CD4-positive, alpha-beta T cell (primary cell): ENCODE results near the gene PITPNC1. TPM values are rescaled to one million over a fixed set of nuclear protein-coding genes. Genes with fewer than 3 reads are reported as not detected.
A peak's percentile ranks its signal among the peaks of the same experiment; 100 is the strongest.
"Not testable (repeated sequence)": the region's sequence is repeated elsewhere in the genome, so short reads cannot be mapped to it uniquely, and the experiment has no call there.

Experiments
- ATAC-seq: fragments of 200-7000 bp; cut with Tn5 transposase; one replicate; pipeline ENCODE4 v1.10.0; 2022; ENCODE audit warnings: mild to moderate bottlenecking; ENCODE audit not compliant: poor library complexity
- CTCF ChIA-PET: fragments of 350-600 bp; sonication (Branson Sonifier 250); formaldehyde crosslinking; loops from one replicate; lab custom pipeline; 2021; ENCODE audit warnings: antibody characterized with exemption, inconsistent platforms; lab: Charles Lee
- POLR2A ChIA-PET: fragments of 350-600 bp; sonication (Branson Sonifier 250); formaldehyde crosslinking; loops from one replicate; lab custom pipeline; 2021; ENCODE audit warnings: antibody characterized with exemption, inconsistent platforms; lab: Charles Lee
- DNase-seq, 14 experiments: peaks; one replicate each; pipeline ENCODE4 v3.0.0-alpha.2; 2013 to 2020; ENCODE audit warnings: mixed read lengths in 2 of 14
- H3K27ac ChIP-seq, 2 donors: one replicate each; pipeline versions ENCODE4 v1.5.1 to v1.7.0; 2013; ENCODE audit warnings: low read length in 2 of 2, low read depth in 1 of 2, mild to moderate bottlenecking in 1 of 2
- H3K27me3 ChIP-seq, 2 experiments: 1 replicate in 1 of 2; 2 replicates in 1 of 2; pipeline versions ENCODE4 v1.6.1 to v1.7.0; 2013; ENCODE audit warnings: low read length in 2 of 2, control low read depth in 1 of 2, mild to moderate bottlenecking in 1 of 2, moderate library complexity in 1 of 2; ENCODE audit not compliant: insufficient read depth in 2 of 2, control insufficient read depth in 1 of 2
- H3K36me3 ChIP-seq: one replicate; pipeline ENCODE4 v1.6.1; 2013; ENCODE audit warnings: low read length, control low read depth; ENCODE audit not compliant: insufficient read depth
- H3K4me1 ChIP-seq: one replicate; pipeline ENCODE4 v1.6.1; 2013; ENCODE audit warnings: low read length, control low read depth; ENCODE audit not compliant: insufficient read depth
- H3K4me3 ChIP-seq: one replicate; pipeline ENCODE4 v1.5.1; 2013; ENCODE audit warnings: mild to moderate bottlenecking, low read length, moderate library complexity
- H3K9me3 ChIP-seq, 2 experiments: 1 replicate in 1 of 2; 2 replicates in 1 of 2; pipeline versions ENCODE4 v1.6.1 to v1.7.0; 2013; ENCODE audit warnings: low read length in 2 of 2, mild to moderate bottlenecking in 2 of 2, control low read depth in 1 of 2, moderate library complexity in 1 of 2; ENCODE audit not compliant: control insufficient read depth in 1 of 2, insufficient read depth in 1 of 2
- H3K27ac Mint-ChIP-seq: one replicate; pipeline ENCODE4 v1.8.0; 2020; ENCODE audit warnings: mixed read lengths
- H3K27me3 Mint-ChIP-seq: one replicate; pipeline ENCODE4 v1.8.0; 2021; ENCODE audit warnings: mixed read lengths
- H3K36me3 Mint-ChIP-seq: one replicate; pipeline ENCODE4 v1.8.0; 2021; ENCODE audit warnings: low read depth, mixed read lengths
- H3K4me1 Mint-ChIP-seq: one replicate; pipeline ENCODE4 v1.8.0; 2021; ENCODE audit warnings: low read depth, mixed read lengths
- H3K4me3 Mint-ChIP-seq: one replicate; pipeline ENCODE4 v1.8.0; 2020; ENCODE audit warnings: mild to moderate bottlenecking, mixed read lengths
- H3K9me3 Mint-ChIP-seq: one replicate; pipeline ENCODE4 v1.8.0; 2020; ENCODE audit warnings: mixed read lengths
- intact Hi-C, 2 experiments: fragments of 100-400 bp; cut with DNase I in 1 of 2; cut with micrococcal nuclease in 1 of 2; formaldehyde crosslinking; loops; one replicate each; pipeline versions ENCODE4 v1.15.1 to v1.9.0; 2023 to 2025; cut with DNase I, micrococcal nuclease
- total RNA-seq, 174 experiments: library from RNA in 2 of 174; stranded (reverse) in 2 of 174; gene quantifications; one replicate each; pipeline ENCODE4 v1.2.3 and lab custom pipeline; 2021 to 2026
- TF ChIP-seq, protein P1 (sequence below): fragments of 200-600 bp; IDR thresholded peaks from one replicate; pipeline ENCODE4 v1.8.0; 2022; ENCODE audit warnings: antibody characterized with exemption, mild to moderate bottlenecking

Gene PITPNC1
- total RNA-seq, 2 experiments from 2014 or later: 80.2 to 83.4 TPM

DNA sequence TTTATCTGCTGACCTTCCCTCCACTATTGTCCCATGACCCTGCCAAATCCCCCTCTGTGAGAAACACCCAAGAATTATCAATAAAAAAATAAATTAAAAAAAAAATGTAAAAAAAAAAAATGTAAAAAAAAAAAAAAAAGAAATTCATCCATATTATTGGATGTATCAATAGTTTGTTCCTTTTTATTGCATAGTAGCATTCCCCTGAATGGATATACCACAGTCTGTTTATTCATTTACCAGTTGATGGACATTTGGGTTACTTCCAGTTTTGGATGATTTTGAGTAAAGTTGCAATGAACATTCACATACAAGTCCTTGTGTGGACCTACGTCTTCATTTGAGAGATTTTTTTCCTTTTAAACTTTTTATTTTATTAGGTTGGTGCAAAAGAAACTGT lies 94.0 kb downstream of the PITPNC1 start:
- Histone ChIP-seq H3K4me3 (no peak overlapping the region), H3K9me3 (no peaks in the 10 kb centered on the region), H3K27ac (peak overlapping the region in 1 of 2 donors; percentile 21), H3K36me3 (no peaks in the 10 kb centered on the region), H3K27me3 (no peaks in the 10 kb centered on the region), H3K4me1 (peaks cover 69% of the 10 kb centered on the region)
- Mint-ChIP-seq H3K36me3 (no peaks in the 10 kb centered on the region), H3K4me1 (peaks cover 75% of the 10 kb centered on the region), H3K4me3 (no peak overlapping the region), H3K9me3 (no peaks in the 10 kb centered on the region), H3K27ac (no peak overlapping the region), H3K27me3 (no peaks in the 10 kb centered on the region)
- TF ChIP-seq, protein P1, sequence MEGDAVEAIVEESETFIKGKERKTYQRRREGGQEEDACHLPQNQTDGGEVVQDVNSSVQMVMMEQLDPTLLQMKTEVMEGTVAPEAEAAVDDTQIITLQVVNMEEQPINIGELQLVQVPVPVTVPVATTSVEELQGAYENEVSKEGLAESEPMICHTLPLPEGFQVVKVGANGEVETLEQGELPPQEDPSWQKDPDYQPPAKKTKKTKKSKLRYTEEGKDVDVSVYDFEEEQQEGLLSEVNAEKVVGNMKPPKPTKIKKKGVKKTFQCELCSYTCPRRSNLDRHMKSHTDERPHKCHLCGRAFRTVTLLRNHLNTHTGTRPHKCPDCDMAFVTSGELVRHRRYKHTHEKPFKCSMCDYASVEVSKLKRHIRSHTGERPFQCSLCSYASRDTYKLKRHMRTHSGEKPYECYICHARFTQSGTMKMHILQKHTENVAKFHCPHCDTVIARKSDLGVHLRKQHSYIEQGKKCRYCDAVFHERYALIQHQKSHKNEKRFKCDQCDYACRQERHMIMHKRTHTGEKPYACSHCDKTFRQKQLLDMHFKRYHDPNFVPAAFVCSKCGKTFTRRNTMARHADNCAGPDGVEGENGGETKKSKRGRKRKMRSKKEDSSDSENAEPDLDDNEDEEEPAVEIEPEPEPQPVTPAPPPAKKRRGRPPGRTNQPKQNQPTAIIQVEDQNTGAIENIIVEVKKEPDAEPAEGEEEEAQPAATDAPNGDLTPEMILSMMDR: no peak
- POLR2A ChIA-PET: interaction anchor here (1.2 kb wide), 1 partner anchor 8 kb away, joined by 4 read pairs; no protein-coding TSS in a partner anchor
- ATAC-seq (no peak), DNase-seq (no peak)
- CTCF ChIA-PET: interaction anchor here (1.7 to 9.2 kb wide), 2 partner anchors 29 to 93 kb away, joined by 5 to 187 read pairs; partner anchors contain the start of gene PITPNC1
- intact Hi-C loops: loop anchor here in 1 of 2 experiments (10.0 kb wide), 1 partner anchor 46 kb away; no protein-coding TSS in a partner anchor

DNA sequence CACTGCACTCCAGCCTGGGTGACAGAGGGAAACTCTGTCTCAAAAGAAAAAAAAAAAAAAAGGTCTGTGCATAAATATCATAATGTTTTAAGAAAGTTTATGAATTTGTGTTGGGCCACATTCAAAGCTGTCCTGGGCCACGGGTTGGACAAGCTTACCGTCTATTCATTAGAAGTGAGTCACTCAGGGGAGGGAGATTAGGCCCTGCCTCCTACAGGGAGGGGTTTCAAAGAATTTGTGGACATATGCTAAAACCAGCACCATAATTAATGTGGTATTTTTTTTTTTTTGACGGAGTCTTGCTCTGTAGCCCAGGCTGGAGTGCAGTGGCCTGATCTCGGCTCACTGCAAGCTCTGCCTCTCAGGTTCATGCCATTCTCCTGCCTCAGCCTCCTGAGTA lies 95.5 kb downstream of the PITPNC1 start:
- Mint-ChIP-seq H3K27ac (peak overlapping the region; percentile 96), H3K4me1 (peaks cover 64% of the 10 kb centered on the region)
- not testable (repeated sequence) for H3K27me3 Mint-ChIP-seq, H3K27me3 ChIP-seq, H3K4me3 Mint-ChIP-seq, H3K27ac ChIP-seq, H3K9me3 ChIP-seq, H3K36me3 Mint-ChIP-seq, DNase-seq, H3K9me3 Mint-ChIP-seq, H3K4me3 ChIP-seq, H3K36me3 ChIP-seq, ATAC-seq
- CTCF ChIA-PET: interaction anchor here (0.8 to 9.2 kb wide), 5 partner anchors 10 to 98 kb away, joined by 3 to 187 read pairs (median 5); partner anchors contain the start of gene PITPNC1
- POLR2A ChIA-PET: interaction anchor here (0.6 to 8.2 kb wide), 5 partner anchors 20 to 94 kb away, joined by 3 to 122 read pairs (median 4); partner anchors contain the start of gene PITPNC1
- intact Hi-C loops: loop anchor here in 1 of 2 experiments (2.0 to 10.0 kb wide), 2 partner anchors 14 to 48 kb away; no protein-coding TSS in a partner anchor
- H3K4me1 ChIP-seq: peaks cover 69% of the 10 kb centered on the region

DNA sequence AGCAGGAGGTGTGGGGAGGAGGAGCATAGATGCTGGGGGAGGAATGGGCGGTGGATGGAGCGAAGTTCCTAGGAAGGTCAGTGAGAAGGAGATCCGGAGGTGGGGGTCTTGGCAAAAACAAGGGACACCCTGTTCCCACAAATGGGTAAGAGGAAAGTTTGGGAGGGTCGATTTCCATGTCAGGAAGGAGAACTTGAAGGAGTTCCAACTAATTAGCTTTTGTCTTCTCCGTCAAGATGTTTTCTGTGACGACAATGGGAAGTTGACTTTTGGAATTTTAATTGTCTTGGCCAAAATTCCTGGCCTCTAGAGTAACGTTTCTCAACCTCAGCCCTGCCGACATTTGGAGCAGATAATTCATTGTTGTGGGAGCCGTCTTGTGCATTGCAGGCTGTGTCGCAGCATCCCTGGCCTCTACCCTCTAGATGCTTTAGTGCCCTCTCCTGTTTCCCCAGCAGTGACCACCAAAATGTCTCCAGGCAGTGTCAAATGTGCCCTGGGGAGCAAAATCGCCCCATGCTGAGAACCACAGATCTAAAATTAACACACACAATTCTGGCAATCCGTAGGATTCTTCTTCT lies 97.1 kb downstream of the PITPNC1 start:
- ATAC-seq (no peak), DNase-seq (peak in 1 of 14 experiments; percentile 30)
- Mint-ChIP-seq H3K27me3 (no peaks in the 10 kb centered on the region), H3K27ac (peak overlapping the region; percentile 96), H3K4me3 (peak overlapping the region; percentile 43), H3K9me3 (no peaks in the 10 kb centered on the region), H3K4me1 (peaks cover 66% of the 10 kb centered on the region), H3K36me3 (no peaks in the 10 kb centered on the region)
- TF ChIP-seq, protein P1: no peak
- intact Hi-C loops: loop anchor here in 1 of 2 experiments (1.0 to 10.0 kb wide), 2 partner anchors 49 to 88 kb away; no protein-coding TSS in a partner anchor
- Histone ChIP-seq H3K4me1 (peaks cover 71% of the 10 kb centered on the region), H3K27me3 (no peaks in the 10 kb centered on the region), H3K9me3 (no peaks in the 10 kb centered on the region), H3K27ac (peak overlapping the region; percentile 66 to 73), H3K4me3 (peak overlapping the region; percentile 35), H3K36me3 (no peaks in the 10 kb centered on the region)
- ChIA-PET POLR2A (interaction anchor here (1.4 to 8.2 kb wide), 10 partner anchors 11 to 99 kb away, joined by 3 to 122 read pairs (median 17); partner anchors contain the start of gene PITPNC1), CTCF (interaction anchor here (1.6 to 9.2 kb wide), 10 partner anchors 11 to 110 kb away, joined by 4 to 187 read pairs (median 28); partner anchors contain the start of gene PITPNC1)
